IMR-90 (cell line): Measurements from ENCODE around the gene PMP22.
A peak's percentile ranks its signal among the peaks of the same experiment; 100 is the strongest.

Source experiments
- POLR2A ChIP-seq: IDR thresholded peaks from 2 replicates; pipeline ENCODE4 v1.6.1; 2012; ENCODE audit warnings: mild to moderate bottlenecking, low read depth, low read length
- USF2 ChIP-seq: fragments of 150-350 bp; IDR thresholded peaks from 2 replicates; pipeline ENCODE4 v1.6.1; 2017; ENCODE audit warnings: mild to moderate bottlenecking, antibody characterized with exemption, low read length, low read depth

- TF ChIP-seq USF2 (peak; percentile 62), POLR2A (0 out of 2 replicates have a peak, but pooled peaks have one; percentile 25)
Measured at GRCh38 chr17:15278924-15279477, 13.9 kb upstream of the PMP22 start.
